Activated CD4-positive, alpha-beta T cell treated with anti-CD3 and anti-CD28 coated beads, Interleukin-2, amount 50 U/mL, for 16 hours (primary cell): Measurements from ENCODE around the gene PPM1H.
"Not testable (repeated sequence)": the region's sequence is repeated elsewhere in the genome, so short reads cannot be mapped to it uniquely, and the experiment has no call there.

ENCODE experiments used
- DNase-seq: peaks from one replicate; pipeline ENCODE4 v3.0.0-alpha.2; 2020

PPM1H gene

GRCh38 chr12:62761658-62762057 is 173.3 kb downstream of the PPM1H start:
- DNase-seq, result no peak

- DNase-seq, result no peak
Measured at GRCh38 chr12:62760779-62761178, 174.2 kb downstream of the PPM1H start.

GRCh38 chr12:62760341-62760740 is 174.6 kb downstream of the PPM1H start:
- DNase-seq, result not testable (repeated sequence)

- peak; percentile 12 for DNase-seq
Measured at GRCh38 chr12:62758216-62758615, 176.7 kb downstream of the PPM1H start.

- no peak for DNase-seq
Measured at GRCh38 chr12:62757048-62757447, 177.9 kb downstream of the PPM1H start.

GRCh38 chr12:62754706-62755105 is 180.2 kb downstream of the PPM1H start:
- no peak for DNase-seq

- no peak for DNase-seq
Measured at GRCh38 chr12:62751810-62752155, 183.2 kb downstream of the PPM1H start.

GRCh38 chr12:62750941-62751809 is 183.8 kb downstream of the PPM1H start:
- DNase-seq, result no peak

GRCh38 chr12:62749586-62749985 is 185.4 kb downstream of the PPM1H start:
- no peak for DNase-seq

GRCh38 chr12:62748941-62749468 is 185.9 kb downstream of the PPM1H start:
- no peak for DNase-seq

- no peak for DNase-seq
Measured at GRCh38 chr12:62744551-62744950, 190.4 kb downstream of the PPM1H start.

- no peak for DNase-seq
Measured at GRCh38 chr12:62739266-62740015, 195.5 kb downstream of the PPM1H start.

GRCh38 chr12:62738616-62739015 is 196.3 kb downstream of the PPM1H start:
- no peak for DNase-seq

- no peak for DNase-seq
Measured at GRCh38 chr12:62738105-62738504, 196.8 kb downstream of the PPM1H start.

- DNase-seq, result no peak
Measured at GRCh38 chr12:62737615-62738014, 197.3 kb downstream of the PPM1H start.

GRCh38 chr12:62737188-62737587 is 197.8 kb downstream of the PPM1H start:
- DNase-seq, result no peak

- no peak for DNase-seq
Measured at GRCh38 chr12:62736596-62736995, 198.4 kb downstream of the PPM1H start.

GRCh38 chr12:62732861-62733427 is 202.0 kb downstream of the PPM1H start:
- DNase-seq, result peak; percentile 10

GRCh38 chr12:62731055-62731820 is 203.7 kb downstream of the PPM1H start:
- no peak for DNase-seq

GRCh38 chr12:62730649-62731048 is 204.3 kb downstream of the PPM1H start:
- no peak for DNase-seq

- not testable (repeated sequence) for DNase-seq
Measured at GRCh38 chr12:62729579-62730544, 205.1 kb downstream of the PPM1H start.

GRCh38 chr12:62728741-62729140 is 206.2 kb downstream of the PPM1H start:
- DNase-seq, result no peak
